Thymus (tissue), 11 donors: ENCODE measurements around the gene BRD9. TPM values are rescaled to one million over a fixed set of nuclear protein-coding genes. Genes with fewer than 3 reads are reported as not detected.
"Not testable (repeated sequence)": the region's sequence is repeated elsewhere in the genome, so short reads cannot be mapped to it uniquely, and the experiment has no call there.

Experiments used
- DNase-seq, 9 donors: peaks; one replicate each; pipeline ENCODE4 v3.0.0-alpha.2; 2013; ENCODE audit warnings: low spot score in 9 of 9, low read depth in 6 of 9, missing footprints in 1 of 9
- H3K27ac ChIP-seq, 2 donors: one replicate each; pipeline ENCODE4 v1.5.1; 2013; ENCODE audit warnings: control low read depth in 1 of 2, low read depth in 1 of 2, low read length in 1 of 2, mild to moderate bottlenecking in 1 of 2, moderate library complexity in 1 of 2
- H3K27me3 ChIP-seq, 2 donors: one replicate each; pipeline ENCODE4 v1.5.1; 2013; ENCODE audit warnings: low read length in 1 of 2; ENCODE audit not compliant: control insufficient read depth in 2 of 2, insufficient read depth in 1 of 2
- H3K36me3 ChIP-seq, 2 donors: one replicate each; pipeline ENCODE4 v1.5.1; 2013; ENCODE audit warnings: low read length in 1 of 2, mild to moderate bottlenecking in 1 of 2, moderate library complexity in 1 of 2; ENCODE audit not compliant: control insufficient read depth in 2 of 2, insufficient read depth in 2 of 2
- H3K4me1 ChIP-seq, 2 donors: one replicate each; pipeline ENCODE4 v1.5.1; 2013; ENCODE audit warnings: low read length in 2 of 2; ENCODE audit not compliant: control insufficient read depth in 2 of 2, insufficient read depth in 2 of 2
- H3K4me3 ChIP-seq, 2 donors: one replicate each; pipeline ENCODE4 v1.5.1; 2013; ENCODE audit warnings: low read length in 2 of 2, control low read depth in 1 of 2, mild to moderate bottlenecking in 1 of 2
- H3K9me3 ChIP-seq, 2 donors: one replicate each; pipeline ENCODE4 v1.5.1; 2013; ENCODE audit warnings: low read length in 1 of 2, mild to moderate bottlenecking in 1 of 2; ENCODE audit not compliant: control insufficient read depth in 2 of 2, insufficient read depth in 1 of 2
- WGBS: extraction: QIAGEN DNeasy Blood & Tissue Kit; methylation state at CpG from one replicate; pipeline ENCODE4 v1.1.7; 2013; 5-methylcytosine and 5-hydroxymethylcytosine counted together
- polyA plus RNA-seq: library from polyadenylated mRNA; stranded (reverse); fragments of 200-250 nt; gene quantifications from one replicate; pipeline ENCODE4 v1.2.3, GENCODE V29; 2013
- total RNA-seq: library from RNA; stranded (reverse); fragments of 120-200 nt; gene quantifications from one replicate; pipeline ENCODE4 v1.2.4, GENCODE V29; 2013
- donor health status: healthy.

BRD9 gene
- total and polyA plus RNA-seq, 2 donors, result 39.3 to 54.8 TPM

DNA sequence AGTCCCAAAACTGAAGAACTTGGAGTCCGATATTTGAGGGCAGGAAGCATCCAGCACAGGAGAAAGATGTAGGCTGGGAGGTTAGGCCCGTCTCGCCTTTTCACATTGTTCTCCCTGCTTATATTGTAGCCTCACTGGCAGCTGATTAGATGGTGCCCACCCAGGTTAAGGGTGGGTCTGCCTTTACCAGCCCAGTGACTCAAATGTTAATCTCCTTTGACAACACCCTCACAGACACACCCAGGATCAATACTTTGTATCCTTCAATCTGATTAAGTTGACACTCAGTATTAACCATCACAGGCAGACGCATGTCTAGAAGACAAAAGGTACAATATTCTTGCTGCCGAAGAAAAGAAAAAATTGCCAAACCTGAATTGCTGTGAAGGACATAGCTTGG lies 26.1 kb upstream of the BRD9 start:
- not testable (repeated sequence) for H3K9me3 ChIP-seq, H3K27me3 ChIP-seq, DNase-seq, H3K4me1 ChIP-seq, H3K27ac ChIP-seq, H3K4me3 ChIP-seq
- WGBS, result 98% methylated on average over 5 of the region's 5 CpGs
- H3K36me3 ChIP-seq, result peaks cover 25 to 29% of the 10 kb centered on the region in 2 donors

DNA sequence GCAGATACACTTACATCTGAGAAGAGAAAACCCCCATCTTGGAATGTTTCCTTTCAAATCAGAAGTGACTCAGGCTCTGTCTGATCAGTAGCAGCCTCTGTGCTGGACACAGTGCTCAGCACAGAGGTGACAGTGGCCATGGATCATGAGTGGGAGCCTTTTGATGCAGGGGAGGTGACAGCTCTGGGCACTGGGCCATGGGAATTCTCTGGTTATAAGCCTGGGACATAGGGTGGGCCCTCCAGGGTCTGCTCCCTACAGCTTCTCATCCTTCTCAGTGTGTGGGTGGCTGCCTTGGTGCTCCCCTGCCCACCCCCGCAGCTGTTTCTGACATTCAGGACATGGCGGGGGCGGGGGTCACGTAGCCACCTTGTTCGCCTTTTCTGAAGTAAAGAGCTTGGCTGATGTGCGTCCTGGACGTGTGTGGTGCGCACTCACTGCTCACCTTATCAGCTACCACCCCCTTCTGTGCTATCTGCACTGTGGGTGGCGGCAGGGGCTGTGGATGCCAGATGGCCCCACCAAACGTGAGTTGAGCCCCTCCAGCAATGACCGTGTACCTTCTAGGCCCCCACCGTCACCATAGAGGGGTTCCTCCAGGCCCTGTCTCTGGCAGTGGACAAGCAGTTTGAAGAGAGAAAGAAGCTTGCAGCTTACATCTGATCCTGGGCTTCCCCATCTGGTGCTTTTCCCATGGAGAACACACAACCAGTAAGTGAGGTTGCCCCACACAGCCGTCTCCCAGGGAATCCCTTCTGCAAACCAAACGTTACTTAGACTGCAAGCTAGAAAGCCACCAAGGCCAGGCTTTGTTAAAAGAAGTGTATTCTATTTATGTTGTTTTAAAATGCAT lies 24.1 kb upstream of the BRD9 start:
- H3K27ac ChIP-seq, result no peak overlapping the region
- peaks cover 0 to under 1% of the 10 kb centered on the region in 2 donors for H3K9me3 ChIP-seq
- peaks cover 0 to 8% of the 10 kb centered on the region in 2 donors for H3K4me1 ChIP-seq
- H3K36me3 ChIP-seq, result peaks cover 27 to 41% of the 10 kb centered on the region in 2 donors
- WGBS, result 97% methylated on average over 14 of the region's 14 CpGs
- H3K27me3 ChIP-seq, result no peaks in the 10 kb centered on the region
- no peak for DNase-seq
- no peak overlapping the region for H3K4me3 ChIP-seq

DNA sequence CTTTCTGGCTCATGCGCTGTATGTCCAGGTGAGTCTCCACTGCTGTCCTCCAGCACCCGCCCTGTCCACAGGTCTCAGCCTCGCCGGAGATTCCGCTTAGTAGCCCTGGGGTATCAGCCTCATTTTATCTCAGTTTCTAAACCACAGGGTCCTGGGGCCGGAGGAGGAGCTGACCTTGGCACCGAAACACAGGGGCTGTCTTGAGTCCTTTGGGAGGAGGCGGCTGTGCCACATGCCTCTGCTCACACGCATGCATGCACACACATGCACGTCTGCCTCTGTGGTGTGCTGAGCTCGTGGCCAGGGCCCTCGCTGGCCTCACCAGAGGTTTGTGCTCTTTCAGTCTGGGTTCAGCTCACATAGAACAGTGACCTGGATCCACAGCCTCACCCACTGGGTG lies 23.3 kb upstream of the BRD9 start:
- Histone ChIP-seq H3K36me3 (peaks cover 27 to 43% of the 10 kb centered on the region in 2 donors), H3K4me1 (peaks cover 0 to 8% of the 10 kb centered on the region in 2 donors), H3K9me3 (no peaks in the 10 kb centered on the region), H3K27ac (no peak overlapping the region), H3K27me3 (no peaks in the 10 kb centered on the region), H3K4me3 (no peak overlapping the region)
- WGBS, result 98% methylated on average over 12 of the region's 12 CpGs
- no peak for DNase-seq

DNA sequence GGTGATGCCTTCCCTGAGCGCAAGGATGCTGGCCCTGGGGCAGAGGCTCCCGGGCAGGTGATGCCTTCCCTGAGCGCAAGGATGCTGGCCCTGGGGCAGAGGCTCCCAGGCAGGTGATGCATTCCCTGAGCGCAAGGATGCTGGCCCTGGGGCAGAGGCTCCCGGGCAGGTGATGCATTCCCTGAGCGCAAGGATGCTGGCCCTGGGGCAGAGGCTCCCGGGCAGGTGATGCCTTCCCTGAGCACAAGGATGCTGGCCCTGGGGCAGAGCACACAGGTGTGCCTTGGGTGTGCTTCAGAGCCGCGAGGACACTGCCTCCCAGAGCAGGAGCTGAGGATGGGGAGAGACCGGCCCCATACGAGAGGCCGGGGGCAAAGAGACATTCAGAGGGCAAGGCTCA lies 22.7 kb upstream of the BRD9 start:
- peaks cover 27 to 43% of the 10 kb centered on the region in 2 donors for H3K36me3 ChIP-seq
- H3K4me3 ChIP-seq, H3K9me3 ChIP-seq, H3K4me1 ChIP-seq, H3K27me3 ChIP-seq, DNase-seq, H3K27ac ChIP-seq: not testable (repeated sequence)
- WGBS, result 99% methylated on average over 12 of the region's 12 CpGs

DNA sequence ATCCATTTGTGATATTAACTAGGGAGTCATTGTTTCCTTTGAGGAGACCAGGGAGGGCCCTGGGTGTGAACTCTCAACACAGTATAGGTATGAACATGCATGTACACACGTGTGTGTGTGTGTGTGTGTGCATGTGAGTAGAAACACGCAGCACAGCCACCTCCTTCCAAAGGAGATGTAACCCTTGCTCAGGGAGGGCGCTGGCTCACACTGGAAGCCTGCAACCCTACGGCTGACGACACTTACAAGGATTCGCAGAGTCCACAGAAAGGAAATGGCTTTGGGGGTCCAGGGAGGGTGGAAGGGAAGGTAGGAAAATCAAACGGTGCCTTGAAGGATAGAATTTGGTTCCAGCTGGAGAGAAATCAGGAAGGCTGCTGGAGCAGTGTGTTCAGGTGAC lies 22.0 kb upstream of the BRD9 start:
- Histone ChIP-seq H3K4me1 (peaks cover 0 to 10% of the 10 kb centered on the region in 2 donors), H3K9me3 (no peaks in the 10 kb centered on the region), H3K36me3 (peaks cover 27 to 43% of the 10 kb centered on the region in 2 donors), H3K27ac (no peak overlapping the region), H3K27me3 (no peaks in the 10 kb centered on the region), H3K4me3 (no peak overlapping the region)
- 92% methylated on average over 7 of the region's 7 CpGs for WGBS
- DNase-seq, result no peak

DNA sequence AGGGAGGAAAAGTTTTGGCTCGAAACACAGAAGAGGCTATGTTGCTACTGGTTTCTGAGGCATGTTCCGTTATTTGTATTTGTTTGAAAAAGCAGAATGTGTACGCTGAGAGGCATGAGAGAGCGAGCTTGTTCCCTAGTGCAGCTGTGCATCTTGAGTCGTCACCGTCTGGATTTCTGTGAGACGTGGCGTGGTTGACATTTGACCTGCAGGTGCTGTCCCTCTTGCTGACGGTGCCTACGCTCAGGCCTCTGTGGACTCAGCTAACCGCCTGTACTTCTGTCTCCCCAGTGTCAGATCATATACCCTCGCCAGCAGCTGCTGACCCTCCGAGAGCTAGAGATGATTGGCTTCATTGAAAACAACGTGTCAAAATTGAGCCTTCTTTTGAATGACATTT lies 21.6 kb upstream of the BRD9 start:
- H3K4me1 ChIP-seq, result peaks cover 0 to 10% of the 10 kb centered on the region in 2 donors
- 96% methylated on average over 14 of the region's 14 CpGs for WGBS
- H3K4me3 ChIP-seq, result no peak overlapping the region
- no peaks in the 10 kb centered on the region for H3K9me3 ChIP-seq
- no peaks in the 10 kb centered on the region for H3K27me3 ChIP-seq
- peaks cover 27 to 43% of the 10 kb centered on the region in 2 donors for H3K36me3 ChIP-seq
- no peak for DNase-seq
- no peak overlapping the region for H3K27ac ChIP-seq

DNA sequence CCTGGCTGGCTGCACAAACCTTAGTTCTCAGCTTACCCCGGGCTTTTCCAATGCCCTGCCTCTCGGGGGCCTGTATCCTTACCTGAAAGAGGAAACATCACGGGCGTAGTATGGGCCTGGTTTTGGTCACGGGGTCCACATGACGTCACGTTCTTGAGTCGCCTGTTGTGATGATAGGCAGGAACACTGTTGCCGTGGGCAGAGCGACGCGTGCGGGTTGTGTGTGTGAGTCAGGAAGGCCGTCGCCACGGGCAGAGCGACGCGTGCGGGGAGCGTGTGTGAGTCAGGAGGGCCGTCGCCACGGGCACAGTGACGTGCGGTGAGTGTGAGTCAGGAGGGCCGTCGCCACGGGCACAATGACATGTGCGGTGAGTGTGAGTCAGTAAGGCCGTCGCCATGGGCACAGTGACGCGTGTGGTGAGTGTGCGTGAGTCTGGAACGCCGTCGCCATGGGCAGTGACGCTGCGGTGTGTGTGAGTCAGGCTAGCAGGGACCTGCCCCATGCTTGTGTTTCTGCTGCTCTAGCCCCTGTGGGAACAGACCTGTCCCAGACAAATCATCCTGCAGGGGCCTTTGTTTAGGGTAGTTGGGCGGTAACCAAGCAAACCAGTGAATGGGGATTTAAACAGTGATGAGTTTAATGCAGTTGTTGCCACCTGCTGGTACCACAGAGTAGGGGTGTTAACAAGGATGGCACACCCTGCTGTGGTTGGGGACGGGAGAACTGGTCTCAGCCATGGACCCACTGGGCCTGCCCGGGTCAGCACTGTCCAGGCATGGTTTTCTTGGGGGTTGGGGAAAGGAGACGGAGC lies 19.9 kb upstream of the BRD9 start:
- WGBS, result 97% methylated on average over 44 of the region's 44 CpGs
- Histone ChIP-seq H3K4me3 (no peak overlapping the region), H3K9me3 (no peaks in the 10 kb centered on the region), H3K27me3 (no peaks in the 10 kb centered on the region), H3K36me3 (peaks cover 33 to 48% of the 10 kb centered on the region in 2 donors), H3K4me1 (peaks cover 0 to 10% of the 10 kb centered on the region in 2 donors), H3K27ac (no peak overlapping the region)
- DNase-seq, result peak in 1 of 9 donors; percentile 26

DNA sequence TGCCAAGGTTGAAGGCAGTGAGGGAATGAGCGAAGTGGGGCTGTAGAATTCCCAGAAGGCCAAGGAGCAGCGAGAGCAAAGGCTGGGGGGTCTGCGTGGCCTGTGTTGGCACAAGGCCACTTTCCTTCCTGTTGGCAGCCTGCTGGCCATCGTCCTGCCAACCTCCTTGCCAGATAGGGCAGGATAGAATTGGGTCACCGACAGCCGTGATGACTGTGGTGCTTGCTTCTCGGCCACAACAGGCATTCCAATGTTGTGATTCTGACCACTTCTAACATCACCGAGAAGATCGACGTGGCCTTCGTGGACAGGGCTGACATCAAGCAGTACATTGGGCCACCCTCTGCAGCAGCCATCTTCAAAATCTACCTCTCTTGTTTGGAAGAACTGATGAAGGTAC lies 19.0 kb upstream of the BRD9 start:
- Histone ChIP-seq H3K27me3 (no peaks in the 10 kb centered on the region), H3K36me3 (peaks cover 35 to 47% of the 10 kb centered on the region in 2 donors), H3K4me3 (no peak overlapping the region), H3K27ac (no peak overlapping the region), H3K4me1 (peaks cover 0 to 10% of the 10 kb centered on the region in 2 donors), H3K9me3 (no peaks in the 10 kb centered on the region)
- DNase-seq, result no peak
- WGBS, result 98% methylated on average over 11 of the region's 11 CpGs

DNA sequence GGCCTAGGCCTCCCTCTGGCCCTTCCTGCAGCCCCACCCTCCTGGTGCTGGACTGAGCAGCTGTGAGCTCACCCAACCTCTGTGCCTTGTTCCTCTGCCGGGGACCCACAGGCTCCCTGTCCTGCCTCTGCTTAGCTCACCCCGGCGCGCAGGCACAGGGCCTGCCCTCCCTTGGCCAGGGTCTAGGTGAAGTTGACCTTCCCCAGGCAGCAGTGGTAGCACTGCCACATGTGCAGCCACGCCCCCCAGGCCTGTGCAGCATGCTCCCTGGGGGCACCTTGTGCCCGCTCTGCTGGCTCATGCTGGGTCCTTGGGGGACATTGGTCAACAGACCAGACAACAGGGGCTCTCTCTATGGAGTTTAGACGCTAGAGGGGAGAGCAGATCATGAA lies 18.2 kb upstream of the BRD9 start:
- Histone ChIP-seq H3K27me3 (no peaks in the 10 kb centered on the region), H3K9me3 (no peaks in the 10 kb centered on the region), H3K4me1 (peaks cover 0 to 10% of the 10 kb centered on the region in 2 donors), H3K36me3 (peaks cover 33 to 41% of the 10 kb centered on the region in 2 donors), H3K4me3 (no peak overlapping the region), H3K27ac (no peak overlapping the region)
- no peak for DNase-seq
- 97% methylated on average over 7 of the region's 7 CpGs for WGBS
